Naive thymus-derived CD8-positive, alpha-beta T cell (primary cell): Measurements from ENCODE around the gene FLOT2. TPM values are rescaled to one million over a fixed set of nuclear protein-coding genes. Genes with fewer than 3 reads are reported as not detected.

Experiments
- ATAC-seq, 2 donors: fragments of 150-1000 bp; cut with Tn5 transposase in 1 of 2; sonication (Bioruptor Pico), chemical (Tn5 transposase) in 1 of 2; 1 replicate in 1 of 2; 2 replicates in 1 of 2; pipeline ENCODE4 v1.10.0; 2021; ENCODE audit warnings: mild to moderate bottlenecking in 2 of 2, moderate library complexity in 2 of 2
- POLR2A ChIA-PET: fragments of 350-600 bp; sonication (Branson Sonifier 250); formaldehyde crosslinking; loops from one replicate; lab custom pipeline; 2021; ENCODE audit warnings: antibody characterized with exemption; lab: Charles Lee
- DNase-seq, 10 donors: peaks; one replicate each; pipeline versions ENCODE4 v3.0.0 to v3.0.0-alpha.2; 2020 to 2022
- H3K27ac Mint-ChIP-seq, 10 donors: one replicate each; pipeline ENCODE4 v1.8.0; 2020 to 2022; ENCODE audit warnings: mild to moderate bottlenecking in 10 of 10, mixed read lengths in 10 of 10, moderate library complexity in 4 of 10, inconsistent platforms in 1 of 10
- H3K27me3 Mint-ChIP-seq, 5 donors: one replicate each; pipeline ENCODE4 v1.8.0; 2021 to 2022; ENCODE audit warnings: mixed read lengths in 5 of 5
- H3K36me3 Mint-ChIP-seq, 3 donors: one replicate each; pipeline ENCODE4 v1.8.0; 2020 to 2022; ENCODE audit warnings: mixed read lengths in 3 of 3, mild to moderate bottlenecking in 2 of 3, inconsistent platforms in 1 of 3
- H3K4me1 Mint-ChIP-seq, 4 donors: one replicate each; pipeline ENCODE4 v1.8.0; 2021 to 2022; ENCODE audit warnings: mixed read lengths in 4 of 4
- H3K4me3 Mint-ChIP-seq, 10 donors: one replicate each; pipeline ENCODE4 v1.8.0; 2020 to 2022; ENCODE audit warnings: mild to moderate bottlenecking in 10 of 10, mixed read lengths in 10 of 10, moderate library complexity in 6 of 10, inconsistent platforms in 1 of 10
- H3K9me3 Mint-ChIP-seq, 9 donors: one replicate each; pipeline ENCODE4 v1.8.0; 2020 to 2022; ENCODE audit warnings: mixed read lengths in 9 of 9, mild to moderate bottlenecking in 3 of 9, inconsistent platforms in 1 of 9, moderate library complexity in 1 of 9
- polyA plus RNA-seq, 3 donors: library from polyadenylated mRNA; unstranded; fragments of 300-500 nt; fragmentation: Illumina TruSeq; gene quantifications; one replicate each; pipeline ENCODE4 v1.2.3, GENCODE V29; 2021
- total RNA-seq, 8 experiments: library from RNA in 2 of 8; stranded (reverse) in 2 of 8; gene quantifications; one replicate each; pipeline ENCODE4 v1.2.3 and lab custom pipeline; 2021 to 2026

FLOT2 gene
- total and polyA plus RNA-seq, 5 experiments from 2014 or later, result 206 to 253 (median 230) TPM

GRCh38 chr17:28865946-28866752 is 31.4 kb downstream of the FLOT2 start:
- DNase-seq (no peak), ATAC-seq (no peak)
- POLR2A ChIA-PET, result interaction anchor here (1.1 kb wide), 1 partner anchor 31 kb away, joined by 3 read pairs; the partner anchor contains the start of gene FLOT2
- H3K4me3 Mint-ChIP-seq, result no peak overlapping the region
- H3K27ac Mint-ChIP-seq, result peak overlapping the region in 1 of 10 donors; percentile 4
- H3K36me3 Mint-ChIP-seq, result peaks cover 0 to 5% (median 0%) of the 10 kb centered on the region in 3 donors
- H3K27me3 Mint-ChIP-seq, result no peaks in the 10 kb centered on the region
- H3K9me3 Mint-ChIP-seq, result no peaks in the 10 kb centered on the region
- peaks cover 3 to 10% (median 6%) of the 10 kb centered on the region in 4 donors for H3K4me1 Mint-ChIP-seq

- H3K27me3 Mint-ChIP-seq, result no peaks in the 10 kb centered on the region
- no peaks in the 10 kb centered on the region for H3K9me3 Mint-ChIP-seq
- DNase-seq, result no peak
- no peak overlapping the region for H3K27ac Mint-ChIP-seq
- peaks cover 0 to 13% (median 0%) of the 10 kb centered on the region in 3 donors for H3K36me3 Mint-ChIP-seq
- no peak for ATAC-seq
- POLR2A ChIA-PET, result no interaction called here
- H3K4me1 Mint-ChIP-seq, result peaks cover 0 to 5% (median 2%) of the 10 kb centered on the region in 4 donors
- no peak overlapping the region for H3K4me3 Mint-ChIP-seq
Measured at GRCh38 chr17:28864991-28865849, 32.3 kb downstream of the FLOT2 start.

GRCh38 chr17:28863953-28864352 is 33.6 kb downstream of the FLOT2 start:
- Mint-ChIP-seq H3K27ac (no peak overlapping the region), H3K4me3 (no peak overlapping the region), H3K36me3 (peaks cover 0 to 24% (median 0%) of the 10 kb centered on the region in 3 donors), H3K27me3 (no peaks in the 10 kb centered on the region), H3K4me1 (peaks cover 0 to 4% (median 2%) of the 10 kb centered on the region in 4 donors), H3K9me3 (no peaks in the 10 kb centered on the region)
- ATAC-seq (no peak), DNase-seq (no peak)
- POLR2A ChIA-PET, result interaction anchor here (0.8 kb wide), 1 partner anchor 18 kb away, joined by 3 read pairs; no protein-coding TSS in a partner anchor

- no peaks in the 10 kb centered on the region for H3K27me3 Mint-ChIP-seq
- no peak for DNase-seq
- peak overlapping the region in 1 of 10 donors; percentile 44 for H3K27ac Mint-ChIP-seq
- H3K36me3 Mint-ChIP-seq, result peaks cover 0 to 38% (median 0%) of the 10 kb centered on the region in 3 donors
- peaks cover 0 to 4% (median 2%) of the 10 kb centered on the region in 4 donors for H3K4me1 Mint-ChIP-seq
- POLR2A ChIA-PET, result interaction anchor here (0.6 to 1.4 kb wide), 3 partner anchors 17 to 117 kb away, joined by 3 to 6 read pairs (median 4); no protein-coding TSS in a partner anchor
- no peak overlapping the region for H3K4me3 Mint-ChIP-seq
- no peak for ATAC-seq
- H3K9me3 Mint-ChIP-seq, result no peaks in the 10 kb centered on the region
Measured at GRCh38 chr17:28862561-28862960, 35.0 kb downstream of the FLOT2 start.

GRCh38 chr17:28861393-28862203 is 35.9 kb downstream of the FLOT2 start:
- H3K36me3 Mint-ChIP-seq, result peaks cover 0 to 45% (median 0%) of the 10 kb centered on the region in 3 donors
- no peak overlapping the region for H3K4me3 Mint-ChIP-seq
- H3K27me3 Mint-ChIP-seq, result no peaks in the 10 kb centered on the region
- no peak for DNase-seq
- H3K9me3 Mint-ChIP-seq, result no peaks in the 10 kb centered on the region
- H3K4me1 Mint-ChIP-seq, result peaks cover 0 to 4% (median 2%) of the 10 kb centered on the region in 4 donors
- POLR2A ChIA-PET, result interaction anchor here (0.5 to 1.9 kb wide), 5 partner anchors 10 to 153 kb away, joined by 3 to 6 read pairs (median 4); no protein-coding TSS in a partner anchor
- no peak for ATAC-seq
- peak overlapping the region in 3 of 10 donors; percentile 30 to 86 (median 44) for H3K27ac Mint-ChIP-seq

- ATAC-seq (no peak), DNase-seq (no peak)
- Mint-ChIP-seq H3K9me3 (no peaks in the 10 kb centered on the region), H3K4me1 (peaks cover 0 to 8% (median 5%) of the 10 kb centered on the region in 4 donors), H3K27ac (peak overlapping the region in 1 of 10 donors; percentile 32), H3K27me3 (no peaks in the 10 kb centered on the region), H3K36me3 (peaks cover 0 to 48% (median 0%) of the 10 kb centered on the region in 3 donors), H3K4me3 (peak overlapping the region in 1 of 10 donors; percentile 2)
- POLR2A ChIA-PET, result interaction anchor here (0.6 to 1.9 kb wide), 3 partner anchors 11 to 131 kb away, joined by 3 to 6 read pairs (median 3); no protein-coding TSS in a partner anchor
Measured at GRCh38 chr17:28860363-28860808, 37.1 kb downstream of the FLOT2 start.

- H3K36me3 Mint-ChIP-seq, result peaks cover 0 to 48% (median 0%) of the 10 kb centered on the region in 3 donors
- H3K4me3 Mint-ChIP-seq, result no peak overlapping the region
- no peak overlapping the region for H3K27ac Mint-ChIP-seq
- H3K9me3 Mint-ChIP-seq, result no peaks in the 10 kb centered on the region
- DNase-seq (no peak), ATAC-seq (no peak)
- POLR2A ChIA-PET, result interaction anchor here (0.9 to 1.0 kb wide), 2 partner anchors 15 to 16 kb away, joined by 3 read pairs; partner anchors contain the start of gene FAM222B
- H3K27me3 Mint-ChIP-seq, result no peaks in the 10 kb centered on the region
- peaks cover 0 to 22% (median 16%) of the 10 kb centered on the region in 4 donors for H3K4me1 Mint-ChIP-seq
Measured at GRCh38 chr17:28858801-28859355, 38.7 kb downstream of the FLOT2 start.

GRCh38 chr17:28857905-28858800 is 39.4 kb downstream of the FLOT2 start:
- DNase-seq (no peak), ATAC-seq (no peak)
- POLR2A ChIA-PET, result interaction anchor here (0.9 to 1.0 kb wide), 2 partner anchors 14 to 16 kb away, joined by 3 read pairs; partner anchors contain the start of gene FAM222B
- H3K36me3 Mint-ChIP-seq, result peaks cover 0 to 48% (median 0%) of the 10 kb centered on the region in 3 donors
- H3K4me3 Mint-ChIP-seq, result peak overlapping the region in 4 of 10 donors; percentile 27 to 65 (median 52)
- peaks cover 0 to 25% (median 17%) of the 10 kb centered on the region in 4 donors for H3K4me1 Mint-ChIP-seq
- no peaks in the 10 kb centered on the region for H3K9me3 Mint-ChIP-seq
- peak overlapping the region in 2 of 10 donors; percentile 47 to 78 for H3K27ac Mint-ChIP-seq
- no peaks in the 10 kb centered on the region for H3K27me3 Mint-ChIP-seq

- Mint-ChIP-seq H3K9me3 (no peaks in the 10 kb centered on the region), H3K4me3 (peak overlapping the region; percentile 64 to 98 (median 92)), H3K27me3 (no peaks in the 10 kb centered on the region), H3K4me1 (peaks cover 0 to 22% (median 17%) of the 10 kb centered on the region in 4 donors), H3K36me3 (peaks cover 0 to 43% (median 0%) of the 10 kb centered on the region in 3 donors), H3K27ac (peak overlapping the region in 3 of 10 donors; percentile 25 to 96 (median 94))
- DNase-seq (no peak), ATAC-seq (no peak)
- POLR2A ChIA-PET, result interaction anchor here (0.7 to 2.1 kb wide), 11 partner anchors 14 to 142 kb away, joined by 3 to 9 read pairs (median 4); partner anchors contain the start of genes FAM222B, FLOT2 and TLCD1
Measured at GRCh38 chr17:28856028-28856574, 41.4 kb downstream of the FLOT2 start.

GRCh38 chr17:28855336-28855679 is 42.2 kb downstream of the FLOT2 start:
- H3K27ac Mint-ChIP-seq, result peak overlapping the region; percentile 86 to 97 (median 94)
- peaks cover 0 to 37% (median 0%) of the 10 kb centered on the region in 3 donors for H3K36me3 Mint-ChIP-seq
- H3K9me3 Mint-ChIP-seq, result no peaks in the 10 kb centered on the region
- H3K27me3 Mint-ChIP-seq, result no peaks in the 10 kb centered on the region
- no peak for ATAC-seq
- POLR2A ChIA-PET, result interaction anchor here (0.7 to 2.1 kb wide), 11 partner anchors 12 to 129 kb away, joined by 3 to 9 read pairs (median 3); partner anchors contain the start of genes FAM222B, FLOT2, PHF12 and TLCD1
- no peak for DNase-seq
- peaks cover 0 to 22% (median 17%) of the 10 kb centered on the region in 4 donors for H3K4me1 Mint-ChIP-seq
- peak overlapping the region; percentile 90 to 98 (median 95) for H3K4me3 Mint-ChIP-seq
